Tibial nerve (tissue), 4 donors: Measurements from ENCODE around the gene PPP1R14B.

Source experiments
- CTCF ChIP-seq, 5 experiments: fragments of 200-600 bp in 3 of 5; fragments of 450-650 bp in 2 of 5; sonication (generic) in 3 of 5; IDR thresholded peaks; one replicate each; pipeline ENCODE4 v1.5.1; 2016 to 2019; ENCODE audit warnings: antibody characterized with exemption in 5 of 5, mild to moderate bottlenecking in 3 of 5, moderate library complexity in 2 of 5
- EP300 ChIP-seq, 2 donors: sonication (generic); formaldehyde crosslinking; IDR thresholded peaks; one replicate each; pipeline ENCODE4 v1.6.1; 2017; ENCODE audit warnings: antibody characterized with exemption in 2 of 2, mild to moderate bottlenecking in 1 of 2
- POLR2A ChIP-seq, 2 donors: fragments of 450-650 bp; IDR thresholded peaks; one replicate each; pipeline ENCODE4 v1.6.1; 2017; ENCODE audit warnings: antibody characterized with exemption in 2 of 2, mild to moderate bottlenecking in 2 of 2, moderate library complexity in 2 of 2

DNA sequence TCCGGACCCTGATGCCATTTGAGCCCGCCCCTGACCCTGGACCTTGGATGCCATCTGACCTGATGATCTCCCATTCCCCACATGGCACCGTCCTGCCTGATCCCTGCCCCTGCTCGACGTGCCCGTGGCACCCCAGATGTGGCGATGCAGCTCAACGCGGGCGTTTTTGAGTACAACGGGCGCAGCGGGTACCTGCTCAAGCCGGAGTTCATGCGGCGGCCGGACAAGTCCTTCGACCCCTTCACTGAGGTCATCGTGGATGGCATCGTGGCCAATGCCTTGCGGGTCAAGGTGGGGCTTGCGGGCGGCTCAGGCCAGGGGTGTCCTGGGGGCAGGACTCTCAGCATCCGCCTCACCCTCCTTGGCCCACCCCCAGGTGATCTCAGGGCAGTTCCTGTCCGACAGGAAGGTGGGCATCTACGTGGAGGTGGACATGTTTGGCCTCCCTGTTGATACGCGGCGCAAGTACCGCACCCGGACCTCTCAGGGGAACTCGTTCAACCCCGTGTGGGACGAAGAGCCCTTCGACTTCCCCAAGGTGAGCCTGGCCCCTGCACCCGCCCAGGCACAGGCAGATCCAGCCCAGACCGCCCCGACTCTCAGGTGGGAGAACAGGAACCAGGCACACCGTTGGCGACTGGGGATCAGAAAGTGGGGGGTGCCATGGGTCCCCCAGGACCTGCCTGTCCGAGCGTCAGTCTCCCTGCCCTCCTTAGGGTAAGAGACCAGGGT is 15.7 kb upstream of the PPP1R14B start:
- no peak for TF ChIP-seq CTCF (IDR thresholded peaks at IDR 0.05)
- no peak for TF ChIP-seq POLR2A (IDR thresholded peaks at IDR 0.05)
- no peak for TF ChIP-seq EP300 (IDR thresholded peaks at IDR 0.05)
